GM21447 (cell line): ENCODE data around the gene EPHB1.
"Not testable (repeated sequence)": the region's sequence is repeated elsewhere in the genome, so short reads cannot be mapped to it uniquely, and the experiment has no call there.

Source experiments
- ATAC-seq: cut with Tn5 transposase; IDR thresholded peaks from one replicate; pipeline ENCODE4 v1.9.1; 2021; ENCODE audit not compliant: unreplicated experiment

EPHB1 gene

DNA sequence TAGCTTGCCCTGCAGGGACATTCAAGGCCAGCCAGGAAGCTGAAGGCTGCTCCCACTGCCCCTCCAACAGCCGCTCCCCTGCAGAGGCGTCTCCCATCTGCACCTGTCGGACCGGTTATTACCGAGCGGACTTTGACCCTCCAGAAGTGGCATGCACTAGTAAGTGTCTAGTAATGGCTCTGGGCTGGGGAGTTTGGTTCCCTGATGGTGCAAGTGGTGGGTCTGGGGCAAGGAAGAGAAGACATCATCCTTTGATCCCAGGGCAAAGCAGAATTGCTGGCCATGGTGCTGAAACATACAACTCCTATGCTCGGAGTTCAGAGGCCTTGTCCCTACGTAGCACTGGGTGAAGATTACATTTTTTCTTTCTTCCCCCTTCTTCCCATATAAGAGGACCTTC, 311.4 kb downstream of the EPHB1 start:
- no peak for ATAC-seq

DNA sequence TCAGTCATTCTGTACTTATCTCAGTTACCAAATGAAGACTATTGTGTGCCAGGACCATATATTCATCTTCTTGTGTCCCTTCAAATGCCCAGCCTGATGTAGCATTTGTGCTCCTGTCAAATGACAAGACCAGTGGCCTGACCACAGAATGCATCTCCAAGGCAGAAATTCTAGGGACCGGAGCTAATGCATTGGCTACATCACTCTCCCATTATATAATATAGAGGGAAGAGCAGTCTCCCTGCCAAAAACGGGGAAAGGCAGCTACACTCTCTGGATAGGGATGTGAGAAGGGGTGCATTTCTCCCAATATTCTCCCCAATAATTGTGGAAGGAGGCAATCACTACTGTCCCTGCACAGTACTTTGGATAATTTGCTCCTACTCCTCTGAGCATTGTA, 312.0 kb downstream of the EPHB1 start:
- no peak for ATAC-seq

DNA sequence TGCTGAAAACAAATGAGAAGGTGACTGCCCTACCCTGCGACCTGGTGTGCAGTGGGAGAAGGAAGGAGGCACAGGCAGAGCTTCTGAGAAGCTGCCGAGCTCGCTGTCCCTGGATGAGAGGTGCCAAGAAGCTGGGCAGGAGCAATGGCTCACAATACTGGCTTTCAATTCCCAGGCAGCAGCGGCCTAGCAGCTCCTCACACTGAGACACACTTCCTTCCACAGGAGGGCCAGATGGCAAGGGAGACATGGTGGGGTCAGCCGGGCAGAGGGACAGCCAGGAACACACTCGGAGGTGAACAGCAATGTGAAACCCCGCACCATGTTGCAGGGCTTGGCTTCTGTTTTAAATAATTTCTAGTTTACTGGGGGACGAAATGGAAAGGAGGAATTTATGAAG, 314.6 kb downstream of the EPHB1 start:
- ATAC-seq: no peak

DNA sequence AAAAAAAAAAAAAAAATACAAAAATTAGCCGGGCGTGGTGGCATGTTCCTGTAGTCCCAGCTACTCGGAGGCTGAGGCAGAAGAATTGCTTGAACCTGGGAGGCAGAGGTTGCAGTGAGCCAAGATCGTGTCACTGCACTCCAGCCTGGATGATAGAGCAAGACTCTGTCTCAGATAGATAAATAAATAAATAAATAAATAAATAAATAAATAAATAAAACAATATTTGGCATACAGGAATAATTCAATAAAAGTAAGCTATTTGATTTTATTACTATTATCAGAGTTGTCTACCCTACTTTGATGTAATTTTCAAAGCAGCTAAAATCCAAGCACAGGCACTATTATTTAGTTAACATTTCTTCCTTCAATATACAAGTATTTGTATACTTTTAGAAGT, 319.5 kb downstream of the EPHB1 start:
- not testable (repeated sequence) for ATAC-seq

DNA sequence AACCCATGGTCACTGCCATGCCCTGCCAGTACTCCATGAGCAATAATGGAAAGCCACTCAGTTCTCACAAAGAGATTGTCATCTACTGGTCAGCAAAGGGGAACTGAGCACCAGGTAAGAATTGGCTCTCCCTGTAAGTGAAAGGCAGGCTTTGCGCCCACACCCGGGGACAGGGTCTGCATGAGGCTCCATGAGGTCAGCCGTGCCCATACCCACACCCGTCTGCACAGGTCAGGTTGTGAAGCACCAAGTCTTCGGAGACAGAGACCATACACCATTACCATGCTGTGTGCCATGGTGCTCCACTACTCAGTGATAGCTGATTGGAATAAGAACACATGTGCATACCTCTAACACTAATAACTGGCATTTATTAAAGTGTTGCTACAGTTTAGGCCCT, 322.9 kb downstream of the EPHB1 start:
- no peak for ATAC-seq

DNA sequence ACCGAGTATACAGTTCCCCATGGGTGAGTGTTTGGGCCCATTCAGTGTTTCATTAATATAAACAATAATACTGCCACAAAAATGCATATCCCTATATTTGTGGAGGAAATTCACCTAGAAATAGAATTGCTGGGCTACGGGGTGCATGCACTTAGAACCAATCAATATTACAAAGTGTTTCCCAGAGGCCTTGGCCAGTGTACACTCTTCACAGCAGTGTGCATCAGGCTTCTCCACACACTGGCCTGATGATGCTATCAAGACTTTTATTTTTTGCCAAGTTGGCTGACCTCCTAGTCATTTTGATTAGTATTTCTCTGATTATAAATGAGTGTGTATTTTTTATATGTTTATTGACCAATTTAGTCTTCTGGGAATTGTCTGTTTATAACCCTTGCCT, 323.7 kb downstream of the EPHB1 start:
- ATAC-seq: no peak

DNA sequence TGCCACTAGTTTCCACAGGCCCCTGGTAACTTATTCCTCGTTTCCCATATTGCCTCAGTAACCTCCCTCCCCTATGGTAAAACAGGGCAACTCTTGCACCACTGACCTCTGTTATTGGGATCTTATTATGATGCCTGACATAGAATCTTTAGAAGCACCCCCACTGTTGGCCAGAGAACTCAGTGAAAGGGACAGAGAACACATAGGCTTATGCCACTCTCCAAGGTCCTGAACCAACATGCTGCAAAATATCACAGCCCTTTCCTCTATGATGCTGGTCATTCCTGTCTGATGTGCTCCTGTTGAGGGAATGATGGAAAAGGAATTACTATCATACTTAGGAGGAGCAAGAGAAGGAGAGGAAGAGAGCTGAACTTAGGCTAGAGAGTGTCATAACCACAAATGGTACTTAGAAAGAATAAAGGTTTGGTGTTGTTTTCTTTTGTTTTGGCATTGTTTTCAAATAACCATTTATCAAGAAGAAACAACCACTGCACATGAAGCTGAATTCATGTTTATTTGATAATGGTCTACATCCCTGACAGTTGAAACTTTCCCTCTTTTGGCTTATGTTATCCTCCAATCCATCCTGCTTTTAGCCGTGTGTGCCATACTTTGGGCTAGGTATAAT, 330.2 kb downstream of the EPHB1 start:
- no peak for ATAC-seq

DNA sequence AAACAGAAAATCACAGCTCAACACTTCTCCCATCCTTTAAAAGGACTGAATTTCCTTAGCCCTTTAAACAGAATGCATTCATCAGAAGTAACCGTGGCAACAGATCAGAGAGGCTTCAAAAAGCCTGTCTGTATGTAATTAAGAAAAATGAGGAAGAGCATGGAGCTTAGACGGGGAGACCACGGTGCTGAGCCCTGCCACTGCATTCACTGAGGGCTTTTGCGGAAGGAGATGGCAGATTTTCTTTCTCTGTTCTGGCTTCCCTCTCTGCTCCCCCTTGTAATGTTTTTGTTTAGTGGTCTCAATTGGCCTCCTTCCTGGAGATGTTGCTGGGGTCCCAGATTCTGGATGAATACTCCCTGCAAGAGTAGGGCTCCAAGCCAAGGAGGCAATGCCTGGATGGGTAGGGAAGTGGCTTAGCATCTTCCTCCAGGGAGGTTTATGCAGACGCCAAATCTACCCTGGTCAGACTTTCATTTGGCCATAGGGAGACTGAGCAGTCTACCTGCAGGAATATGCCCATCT, 332.9 kb downstream of the EPHB1 start:
- ATAC-seq: no peak

DNA sequence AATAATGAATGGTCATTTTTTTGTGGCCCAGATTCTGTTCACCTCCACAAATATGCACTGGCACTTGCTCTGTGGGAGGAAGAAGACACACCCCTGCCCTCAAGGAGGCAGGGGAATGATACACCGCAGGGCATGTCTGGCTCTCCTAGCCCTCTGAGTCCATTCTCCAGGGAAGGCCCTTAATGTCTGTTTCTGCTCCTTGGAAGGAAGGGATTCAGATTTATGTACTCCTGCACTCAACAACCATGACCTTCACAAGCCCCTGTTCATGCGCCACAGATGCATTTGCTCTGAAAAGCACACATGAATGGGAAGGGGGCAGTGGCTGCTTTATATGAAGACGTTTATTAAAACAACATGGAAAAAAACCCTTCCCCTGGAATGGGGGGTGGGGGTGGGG, 333.8 kb downstream of the EPHB1 start:
- no peak for ATAC-seq

DNA sequence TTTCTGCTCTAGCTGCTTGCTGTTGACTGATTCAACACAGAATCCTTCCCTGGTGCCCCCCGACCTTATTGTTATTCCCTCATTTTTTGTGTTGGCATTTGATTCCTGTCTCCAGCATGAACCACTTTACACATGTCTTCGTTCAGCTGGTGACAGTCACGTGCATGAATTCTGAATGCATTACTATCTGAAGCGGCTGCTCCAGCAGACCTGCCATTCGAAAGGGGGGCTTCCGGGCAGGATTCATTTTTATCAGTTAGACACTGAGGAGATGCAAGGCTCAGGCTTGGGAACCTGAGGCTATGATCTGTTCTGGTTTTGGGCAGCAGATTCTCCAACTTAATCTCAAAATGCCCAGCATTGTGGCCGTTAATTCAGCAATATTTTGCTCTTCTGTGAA, 336.2 kb downstream of the EPHB1 start:
- ATAC-seq: no peak

DNA sequence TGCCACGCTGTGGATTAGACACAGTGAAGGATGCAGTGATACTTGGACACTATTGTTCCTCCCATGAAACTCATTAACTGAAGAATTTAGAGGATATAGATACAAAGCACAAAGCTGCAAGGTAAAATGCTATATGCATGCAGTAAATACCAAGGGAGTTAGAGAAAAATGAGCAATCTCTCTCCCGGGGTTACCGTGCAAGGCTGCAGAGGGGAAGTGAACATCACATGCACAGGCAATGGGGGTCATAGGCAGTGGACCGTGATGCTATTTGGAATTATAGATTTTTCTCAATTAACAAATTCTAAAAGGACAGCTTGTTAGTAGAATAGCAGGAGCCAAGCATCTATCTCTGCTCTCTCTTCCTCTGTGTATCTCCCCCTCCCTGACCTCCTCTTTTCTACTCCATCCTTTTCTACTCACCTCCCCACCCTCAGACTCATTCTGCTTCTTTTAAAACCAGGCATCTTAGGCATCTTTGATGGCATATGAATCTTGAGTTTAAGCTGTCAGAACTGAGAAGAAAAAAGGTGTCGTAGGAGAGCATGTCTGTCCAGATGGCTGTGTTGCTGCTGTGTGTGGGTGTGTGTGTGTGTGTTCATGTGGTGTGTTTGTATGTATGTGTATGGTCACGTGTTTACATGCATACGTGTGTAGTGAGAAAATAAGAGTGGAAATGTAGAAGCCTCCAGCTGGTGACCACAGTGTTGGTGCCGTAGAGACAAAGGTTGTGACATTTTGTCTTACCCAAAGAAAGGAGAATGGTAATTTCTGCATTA, 339.0 kb downstream of the EPHB1 start:
- no peak for ATAC-seq

DNA sequence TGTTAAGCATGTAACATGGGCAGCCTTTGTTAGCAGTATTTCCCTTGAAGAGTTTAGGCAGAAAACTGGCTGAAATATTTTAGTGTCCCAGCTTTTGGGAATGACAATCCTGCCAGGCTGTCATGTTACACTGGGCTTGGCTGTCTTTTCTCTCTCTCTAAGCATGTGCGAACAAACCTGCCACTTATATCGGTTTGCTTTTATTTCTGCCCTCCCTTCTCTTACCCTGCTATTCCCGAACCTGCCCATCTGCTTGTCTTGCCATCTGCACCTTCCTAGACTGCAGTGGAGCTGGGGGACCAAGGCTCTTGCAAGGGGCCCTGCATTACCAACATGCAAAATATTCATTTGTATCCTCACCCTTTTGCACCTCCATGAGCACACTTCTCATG, 339.6 kb downstream of the EPHB1 start:
- no peak for ATAC-seq

DNA sequence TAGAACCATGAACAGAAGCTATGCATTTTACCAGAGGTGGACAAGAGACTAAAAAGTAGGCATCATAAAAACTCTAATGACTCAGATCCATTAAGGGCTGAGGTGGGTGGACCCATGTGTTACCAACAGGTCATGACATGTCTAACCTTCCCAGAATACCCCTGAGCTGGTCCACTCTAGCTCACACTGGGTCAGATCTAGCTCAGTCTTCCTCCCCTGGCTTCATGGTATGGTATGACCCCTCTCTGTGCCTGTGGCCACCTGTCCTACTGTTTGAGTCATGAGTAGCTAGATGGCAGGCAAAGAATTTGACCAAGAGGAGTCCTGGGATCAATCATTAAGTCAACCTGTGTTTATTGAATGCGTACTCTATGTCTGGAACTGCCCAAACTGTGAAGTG, 340.4 kb downstream of the EPHB1 start:
- ATAC-seq: no peak

DNA sequence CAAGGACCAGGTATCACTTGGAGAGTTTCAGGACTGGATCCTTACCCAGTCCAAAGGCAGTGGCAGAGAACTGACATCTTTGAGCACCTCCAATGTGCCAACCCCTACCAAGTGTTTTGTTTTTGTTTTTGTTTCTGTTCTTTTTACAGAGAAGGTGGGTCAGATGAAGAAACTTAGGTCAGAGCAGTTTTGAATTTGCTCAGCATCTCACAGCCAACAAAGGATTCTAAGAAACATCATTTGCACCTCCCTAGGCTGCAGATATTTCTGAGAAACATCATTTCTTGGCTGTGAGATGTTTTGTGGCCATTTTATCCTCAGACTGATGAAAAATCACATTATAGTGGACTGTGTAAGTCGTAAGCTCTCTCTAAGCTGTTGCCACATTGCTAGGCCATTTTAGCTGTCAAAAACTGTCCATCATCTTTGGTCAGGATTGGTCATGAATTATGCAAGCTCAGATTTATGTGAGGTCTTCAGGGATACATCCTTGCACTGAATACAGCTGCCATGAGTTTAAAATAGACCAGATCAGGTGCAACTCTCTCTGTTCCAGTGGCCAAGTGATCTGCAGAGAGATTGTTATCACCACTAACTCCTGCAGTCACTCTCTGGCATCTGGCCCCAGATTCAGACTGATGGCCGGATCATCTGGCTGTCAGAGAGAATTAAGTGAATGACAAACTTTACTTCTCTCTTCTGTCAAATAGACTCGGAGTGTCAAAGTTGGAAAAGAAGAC, 341.5 kb downstream of the EPHB1 start:
- no peak for ATAC-seq

DNA sequence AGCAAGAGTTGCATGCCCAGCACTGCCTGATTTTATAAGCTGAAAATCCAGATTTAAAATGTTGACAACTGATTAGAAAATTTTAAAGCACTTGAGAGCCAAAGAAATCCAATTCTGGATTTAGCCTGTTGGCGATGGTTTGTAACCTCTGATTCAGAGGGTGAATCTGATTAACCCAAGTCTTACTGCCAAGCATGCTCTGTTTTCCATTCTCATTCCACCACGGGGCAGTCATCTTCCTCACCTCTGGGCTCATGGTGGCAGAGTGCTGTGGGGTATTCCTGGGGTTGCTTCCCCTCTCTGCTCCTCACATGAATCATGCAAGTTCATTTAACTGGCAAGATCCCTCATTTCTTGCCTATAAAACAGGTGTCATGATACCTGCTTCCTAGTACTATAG, 342.2 kb downstream of the EPHB1 start:
- no peak for ATAC-seq

DNA sequence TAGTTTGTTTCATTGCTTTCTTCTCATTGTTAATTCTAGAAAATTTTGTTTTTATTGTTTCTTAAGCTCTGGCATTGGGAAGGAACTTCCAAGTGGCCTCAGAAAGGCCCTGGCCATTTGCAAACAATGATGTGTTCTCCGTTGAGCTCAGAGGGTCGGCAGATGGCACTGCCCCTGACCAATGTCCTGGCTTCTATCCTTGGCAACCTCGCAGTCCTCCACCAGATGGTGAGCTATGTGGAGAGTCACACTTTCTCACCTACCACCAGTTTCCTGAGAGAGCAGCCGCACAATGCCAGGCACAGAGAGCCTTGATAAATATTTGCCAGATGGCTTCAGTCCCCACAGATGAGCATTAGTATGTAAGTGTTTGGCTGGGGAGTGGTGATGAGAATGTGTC, 343.7 kb downstream of the EPHB1 start:
- ATAC-seq: no peak

DNA sequence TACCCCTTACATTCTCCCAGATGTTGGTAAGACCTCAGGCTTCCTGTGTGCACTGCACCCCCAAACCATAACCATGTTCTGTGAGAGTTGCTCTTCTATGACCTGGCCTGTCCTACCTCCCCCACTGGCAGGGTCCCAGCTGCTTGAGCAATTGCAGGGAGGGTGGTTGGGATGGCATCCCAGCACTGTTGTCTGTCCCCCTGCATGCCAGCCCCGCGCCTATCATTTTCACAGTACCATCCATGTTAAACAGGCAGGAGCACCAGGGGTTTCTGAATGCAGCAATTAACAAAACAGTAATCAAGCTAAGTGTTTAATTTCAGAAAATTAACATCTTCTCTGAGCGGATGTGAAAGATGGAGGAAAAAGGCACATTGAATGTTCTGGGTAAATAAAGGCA, 345.5 kb downstream of the EPHB1 start:
- no peak for ATAC-seq

DNA sequence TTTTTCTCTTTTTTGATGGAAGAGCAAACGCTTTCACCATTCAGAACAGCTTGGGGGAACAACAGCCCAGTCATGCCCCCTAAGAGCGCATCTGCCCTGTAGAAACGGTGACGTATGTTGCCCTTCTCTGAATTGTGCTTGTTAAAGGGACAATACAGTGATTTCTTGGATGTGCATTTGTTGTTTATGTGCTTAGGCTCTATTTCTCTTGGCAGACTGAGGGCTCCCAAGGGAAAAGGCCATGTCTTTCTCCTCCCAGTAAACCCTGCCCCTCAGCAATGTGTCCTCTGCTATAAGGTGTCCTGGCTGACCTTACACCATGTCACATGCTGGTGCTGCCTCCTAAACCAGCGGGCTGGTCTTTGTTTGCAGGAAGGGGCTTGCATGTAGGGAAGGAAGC, 346.1 kb downstream of the EPHB1 start:
- no peak for ATAC-seq

DNA sequence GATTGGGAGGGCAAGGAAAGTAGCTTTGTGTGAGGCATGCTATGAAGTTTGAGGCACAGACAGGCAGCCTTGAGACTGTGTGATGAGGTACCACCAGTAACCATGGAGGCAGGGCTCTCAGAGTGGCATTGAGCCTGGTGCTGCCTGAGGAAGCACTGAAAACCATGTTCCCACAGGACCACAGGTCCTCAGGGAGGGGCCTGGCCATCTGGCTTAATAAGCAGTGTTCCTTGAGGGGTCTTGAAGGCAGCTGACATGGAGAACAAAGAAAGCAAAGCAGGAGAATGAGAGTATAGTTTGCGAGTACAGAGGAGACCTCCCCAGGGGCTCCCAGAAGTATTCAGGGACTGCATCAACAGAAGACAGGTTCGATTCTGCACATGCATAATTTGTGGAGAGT, 346.6 kb downstream of the EPHB1 start:
- ATAC-seq: no peak

DNA sequence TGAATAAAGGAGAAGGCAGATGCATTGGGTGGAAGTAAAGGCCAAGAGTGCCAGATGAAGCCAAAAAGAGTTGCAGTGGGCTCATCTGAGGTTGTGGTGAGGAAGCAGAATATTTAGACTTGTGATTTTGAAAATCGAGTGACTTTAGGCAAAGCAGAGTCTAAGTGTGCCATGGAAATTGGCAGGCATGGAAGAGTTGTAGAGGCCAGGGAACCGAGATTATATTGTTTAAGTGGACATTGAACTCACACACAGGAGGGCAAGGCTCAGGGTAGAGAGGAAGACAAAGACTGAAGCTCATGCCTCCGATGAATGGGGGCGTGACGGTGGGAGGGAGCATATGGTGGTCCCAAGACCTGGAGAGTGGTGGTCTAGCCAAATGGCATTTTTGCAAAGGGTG, 347.5 kb downstream of the EPHB1 start:
- no peak for ATAC-seq

DNA sequence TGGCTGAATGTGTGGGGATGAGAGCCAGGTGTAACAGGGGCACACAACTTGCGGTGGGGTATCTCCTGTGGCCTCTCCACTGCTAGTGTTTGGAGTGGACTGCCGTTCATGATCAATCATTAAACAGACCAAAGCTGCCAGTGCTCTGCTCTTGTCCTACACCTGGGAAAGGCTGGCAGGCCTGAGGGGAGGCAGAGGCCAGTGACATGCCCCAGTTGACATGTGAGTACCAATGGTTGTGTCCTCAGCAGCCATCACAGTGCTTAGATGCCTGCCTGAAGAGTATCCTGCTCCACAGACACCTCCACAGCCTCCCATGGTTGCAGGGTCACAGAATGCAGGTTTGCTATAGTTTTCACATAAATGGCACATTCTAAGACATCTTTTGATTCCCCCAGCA, 348.4 kb downstream of the EPHB1 start:
- ATAC-seq: no peak

DNA sequence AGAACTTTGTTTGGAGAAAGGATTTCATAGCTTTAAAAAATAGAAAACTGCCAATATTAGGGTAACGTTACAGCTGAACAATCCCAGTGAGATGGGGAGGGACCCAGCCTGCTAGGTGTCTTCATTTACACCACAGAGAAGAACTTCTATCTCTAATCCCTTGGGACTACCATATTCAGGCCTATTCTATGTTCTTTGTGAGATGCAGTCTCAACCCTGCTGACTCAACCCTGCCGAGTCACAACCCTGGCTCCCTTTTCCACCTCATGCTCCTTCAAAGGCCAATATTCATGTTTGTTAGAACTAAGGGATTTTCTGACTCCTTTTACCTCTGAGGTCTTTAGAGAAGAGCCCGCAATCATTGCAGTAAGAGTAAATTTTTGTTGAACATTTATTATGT, 350.5 kb downstream of the EPHB1 start:
- no peak for ATAC-seq
